Activated naive CD4-positive, alpha-beta T cell treated with anti-CD3 and anti-CD28 coated beads, Interleukin-2, amount 50 U/mL, for 72 hours (primary cell): ENCODE measurements around the gene FRMD4B. TPM values are rescaled to one million over a fixed set of nuclear protein-coding genes. Genes with fewer than 3 reads are reported as not detected.
A peak's percentile ranks its signal among the peaks of the same experiment; 100 is the strongest.
"Not testable (repeated sequence)": the region's sequence is repeated elsewhere in the genome, so short reads cannot be mapped to it uniquely, and the experiment has no call there.

Source experiments
- ATAC-seq, 2 donors: fragments of 150-1000 bp; cut with Tn5 transposase; 2 replicates each; pipeline ENCODE4 v1.10.0; 2021; ENCODE audit warnings: mild to moderate bottlenecking in 2 of 2, moderate library complexity in 2 of 2
- DNase-seq, 2 donors: peaks; one replicate each; pipeline ENCODE4 v3.0.0; 2021 to 2022; ENCODE audit warnings: low spot score in 2 of 2
- H3K27ac Mint-ChIP-seq, 2 donors: one replicate each; pipeline ENCODE4 v1.8.0; 2022; ENCODE audit warnings: mild to moderate bottlenecking in 2 of 2, mixed read lengths in 2 of 2
- H3K36me3 Mint-ChIP-seq, 2 donors: one replicate each; pipeline ENCODE4 v1.8.0; 2022; ENCODE audit warnings: mixed read lengths in 2 of 2
- H3K9me3 Mint-ChIP-seq, 2 donors: one replicate each; pipeline ENCODE4 v1.8.0; 2022; ENCODE audit warnings: mixed read lengths in 2 of 2
- total RNA-seq, 2 donors: library from RNA; stranded (reverse); gene quantifications; one replicate each; pipeline ENCODE4 v1.2.3, GENCODE V29; 2022

The FRMD4B gene
- total RNA-seq, 2 donors from 2014 or later = 1.7 to 34.5 TPM

DNA sequence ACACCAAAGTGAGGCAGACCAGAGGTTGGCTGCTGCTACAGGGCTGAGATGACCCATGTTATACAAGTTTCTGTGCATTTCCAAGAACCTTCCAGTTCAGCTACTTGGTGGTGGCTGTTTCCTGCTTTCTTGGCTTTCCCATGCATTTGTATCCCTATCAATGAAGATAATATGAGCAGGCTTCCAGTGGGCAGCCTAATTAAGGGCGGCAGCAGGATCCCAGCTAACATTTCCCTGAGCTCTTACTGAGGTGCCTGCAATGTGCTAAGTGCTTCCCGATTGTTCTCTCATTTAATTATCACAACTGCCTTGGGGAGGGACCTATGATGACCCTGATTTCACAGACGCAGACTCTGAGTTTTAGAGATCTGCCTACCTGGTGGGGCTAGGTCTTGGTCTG lies 95.5 kb downstream of the FRMD4B start:
- Mint-ChIP-seq H3K36me3 (no peaks in the 10 kb centered on the region), H3K27ac (no peak overlapping the region), H3K9me3 (peaks cover 0 to 4% of the 10 kb centered on the region in 2 donors)
- ATAC-seq (no peak), DNase-seq (no peak)

GRCh38 chr3:69290006-69290405 lies 95.9 kb downstream of the FRMD4B start:
- DNase-seq (no peak), ATAC-seq (no peak)
- no peak overlapping the region for H3K27ac Mint-ChIP-seq
- peaks cover 0 to 4% of the 10 kb centered on the region in 2 donors for H3K9me3 Mint-ChIP-seq
- H3K36me3 Mint-ChIP-seq = no peaks in the 10 kb centered on the region

DNA sequence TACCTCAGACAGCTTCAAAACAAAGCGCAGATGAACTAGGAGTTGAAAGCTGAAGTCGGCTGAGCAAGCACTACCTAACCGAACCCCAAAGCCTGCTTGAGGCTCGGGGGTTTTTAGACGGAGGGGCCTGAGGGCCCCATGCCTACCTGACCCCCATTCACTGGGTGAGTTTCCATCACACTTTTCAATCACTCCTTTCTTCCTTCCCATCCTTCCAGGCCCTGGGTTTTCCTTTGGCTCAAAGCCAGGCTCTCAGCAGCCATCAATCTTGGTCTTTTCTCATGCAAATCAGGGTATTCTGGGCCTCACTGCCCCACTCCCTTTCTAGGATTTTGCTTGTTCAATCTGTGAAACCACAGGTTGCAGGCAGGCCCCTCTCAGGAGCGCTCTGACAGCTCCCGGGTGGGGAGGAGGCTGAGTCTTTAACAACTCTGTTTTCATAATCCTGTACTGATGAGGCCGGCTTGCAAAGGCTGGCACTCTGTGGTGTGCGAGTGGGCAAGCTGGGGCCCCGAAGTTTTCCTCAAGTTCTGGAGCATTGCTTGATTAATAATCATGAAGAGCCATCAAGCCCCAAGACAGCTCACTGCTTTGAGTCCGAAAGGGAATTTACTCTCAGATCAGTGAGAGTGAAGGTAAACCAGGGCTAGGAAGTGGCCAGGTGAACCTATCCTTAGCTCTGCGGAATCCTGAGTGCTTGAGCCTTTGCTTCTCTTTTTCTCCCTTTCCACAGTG lies 97.6 kb downstream of the FRMD4B start:
- Mint-ChIP-seq H3K36me3 (no peaks in the 10 kb centered on the region), H3K27ac (no peak overlapping the region), H3K9me3 (peaks cover 0 to 4% of the 10 kb centered on the region in 2 donors)
- peak; percentile 75 to 97 for ATAC-seq
- peak in 1 of 2 donors; percentile 41 for DNase-seq

DNA sequence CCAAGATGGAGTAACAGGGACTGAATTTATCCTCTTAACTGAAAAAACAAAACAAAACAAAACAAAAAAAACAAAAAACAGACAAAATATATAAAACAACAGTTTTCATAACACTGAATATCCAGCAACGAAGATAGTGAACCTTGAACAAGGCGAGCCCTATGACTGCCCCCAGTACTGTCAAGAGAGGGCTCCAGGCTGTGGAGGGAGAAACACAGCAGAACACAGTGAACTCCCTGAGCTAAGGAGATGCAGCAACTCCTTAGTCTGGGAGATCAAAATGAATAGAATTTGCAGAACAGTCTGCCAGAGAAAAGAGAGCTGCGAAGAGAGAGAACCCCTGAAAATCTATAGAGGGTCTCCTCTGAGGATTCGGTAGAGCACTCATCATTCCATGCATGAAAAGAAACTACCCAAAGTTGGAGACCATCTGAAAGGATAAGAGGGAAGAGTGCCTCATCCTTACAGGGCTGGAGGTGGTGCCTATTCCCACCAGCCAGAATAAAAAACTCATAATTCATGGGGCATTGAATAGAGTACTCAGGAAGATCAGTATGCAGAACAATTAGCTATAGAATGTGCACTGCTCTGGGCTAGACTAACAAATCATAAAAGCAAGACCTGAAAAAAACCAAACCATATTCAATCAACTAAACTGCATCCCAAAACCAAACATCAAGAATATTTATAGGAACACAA lies 101.8 kb downstream of the FRMD4B start:
- H3K27ac Mint-ChIP-seq = no peak overlapping the region
- H3K36me3 Mint-ChIP-seq = no peaks in the 10 kb centered on the region
- H3K9me3 Mint-ChIP-seq = no peaks in the 10 kb centered on the region
- ATAC-seq = no peak
- no peak for DNase-seq

DNA sequence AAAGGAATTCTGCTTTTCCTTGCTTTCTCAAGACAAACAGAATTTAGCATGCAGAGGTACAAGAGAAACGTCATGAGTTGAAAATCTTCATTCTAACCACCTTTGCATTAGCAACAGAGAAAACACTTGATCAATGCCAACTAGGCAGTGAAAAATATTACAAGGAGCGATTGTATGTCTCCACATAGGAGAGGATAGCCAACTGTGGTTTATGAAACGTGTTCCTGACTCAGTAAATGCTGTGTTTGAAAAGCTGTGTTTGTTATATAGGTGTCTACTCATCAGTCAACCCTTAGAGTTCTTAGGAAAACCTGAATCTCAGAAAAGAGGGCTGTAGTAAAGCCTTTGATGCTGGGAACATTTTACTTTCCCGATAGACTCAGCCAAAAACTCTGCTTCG lies 102.4 kb downstream of the FRMD4B start:
- ATAC-seq (no peak), DNase-seq (no peak)
- no peaks in the 10 kb centered on the region for H3K36me3 Mint-ChIP-seq
- no peaks in the 10 kb centered on the region for H3K9me3 Mint-ChIP-seq
- no peak overlapping the region for H3K27ac Mint-ChIP-seq

DNA sequence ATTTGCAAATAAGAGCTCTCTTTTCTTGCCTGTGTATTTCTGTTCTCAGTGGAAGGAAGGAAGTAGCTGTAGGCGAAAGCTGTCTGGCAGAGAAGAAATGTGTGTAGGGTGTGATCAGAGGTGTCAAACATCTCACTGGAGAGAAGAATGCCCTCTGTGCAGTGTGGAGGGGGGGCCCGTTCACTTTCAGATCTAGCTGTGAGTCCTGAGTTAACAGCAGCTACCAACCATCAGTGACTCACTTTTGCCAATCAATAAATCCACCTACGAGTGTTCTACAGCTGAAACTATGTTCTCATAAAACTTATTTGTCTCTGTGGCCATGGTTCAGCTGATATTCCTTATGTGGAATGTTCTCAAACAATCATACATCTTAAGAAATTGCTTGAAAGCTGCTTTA lies 103.7 kb downstream of the FRMD4B start:
- peak overlapping the region; percentile 16 to 73 for H3K27ac Mint-ChIP-seq
- peak in 1 of 2 donors; percentile 58 for DNase-seq
- no peaks in the 10 kb centered on the region for H3K9me3 Mint-ChIP-seq
- ATAC-seq = peak; percentile 93 to 100
- no peaks in the 10 kb centered on the region for H3K36me3 Mint-ChIP-seq

DNA sequence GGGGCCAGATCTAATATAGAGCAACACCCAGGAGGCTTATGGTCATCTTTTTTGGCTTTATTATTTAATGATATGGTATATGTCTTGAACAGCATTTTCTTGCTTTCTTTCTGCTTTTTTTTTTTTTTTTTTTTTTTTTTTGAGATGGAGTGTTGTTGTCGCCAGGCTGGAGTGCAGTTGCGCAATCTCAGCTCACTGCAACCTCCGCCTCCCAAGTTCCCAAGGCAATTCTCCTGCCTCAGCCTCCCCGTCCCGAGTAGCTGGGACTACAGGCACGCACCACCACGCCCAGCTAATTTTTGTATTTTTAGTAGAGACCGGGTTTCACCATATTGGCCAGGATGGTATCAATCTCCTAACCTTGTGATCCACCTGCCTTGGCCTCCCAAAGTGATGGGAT lies 108.5 kb downstream of the FRMD4B start:
- not testable (repeated sequence) for H3K27ac Mint-ChIP-seq, DNase-seq, H3K36me3 Mint-ChIP-seq, H3K9me3 Mint-ChIP-seq, ATAC-seq

GRCh38 chr3:69276884-69277283 lies 109.0 kb downstream of the FRMD4B start:
- H3K9me3 Mint-ChIP-seq = no peaks in the 10 kb centered on the region
- no peaks in the 10 kb centered on the region for H3K36me3 Mint-ChIP-seq

GRCh38 chr3:69276191-69276590 lies 109.7 kb downstream of the FRMD4B start:
- not testable (repeated sequence) for ATAC-seq, H3K36me3 Mint-ChIP-seq, H3K9me3 Mint-ChIP-seq, DNase-seq, H3K27ac Mint-ChIP-seq

More at GRCh38 chr3:69276884-69277283, 109.0 kb downstream of the FRMD4B start:
- H3K27ac Mint-ChIP-seq = no peak overlapping the region
- no peak for DNase-seq
- ATAC-seq = no peak

GRCh38 chr3:69273896-69274295 lies 112.0 kb downstream of the FRMD4B start:
- ATAC-seq (no peak), DNase-seq (no peak)
- no peaks in the 10 kb centered on the region for H3K9me3 Mint-ChIP-seq
- H3K27ac Mint-ChIP-seq = no peak overlapping the region
- H3K36me3 Mint-ChIP-seq = no peaks in the 10 kb centered on the region

DNA sequence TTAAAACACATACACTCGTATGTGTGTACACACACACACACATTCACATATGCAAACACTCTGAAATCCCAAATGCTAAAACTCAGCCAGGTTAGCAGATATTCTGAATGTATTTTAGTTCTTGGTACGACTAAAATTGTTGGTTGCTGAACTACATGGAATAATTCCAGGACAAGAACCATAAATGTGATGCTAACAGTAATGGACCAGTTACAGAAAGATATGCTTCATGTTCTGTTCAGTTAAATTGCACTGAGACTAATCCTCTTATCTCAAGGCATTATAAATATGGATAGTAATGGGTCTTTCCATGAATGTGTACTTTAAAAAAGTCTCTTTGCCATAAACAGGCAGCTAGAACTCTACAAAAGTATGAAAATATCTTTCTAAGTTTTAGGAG lies 113.3 kb downstream of the FRMD4B start:
- DNase-seq = no peak
- ATAC-seq = no peak
- Mint-ChIP-seq H3K9me3 (no peaks in the 10 kb centered on the region), H3K27ac (no peak overlapping the region), H3K36me3 (no peaks in the 10 kb centered on the region)

DNA sequence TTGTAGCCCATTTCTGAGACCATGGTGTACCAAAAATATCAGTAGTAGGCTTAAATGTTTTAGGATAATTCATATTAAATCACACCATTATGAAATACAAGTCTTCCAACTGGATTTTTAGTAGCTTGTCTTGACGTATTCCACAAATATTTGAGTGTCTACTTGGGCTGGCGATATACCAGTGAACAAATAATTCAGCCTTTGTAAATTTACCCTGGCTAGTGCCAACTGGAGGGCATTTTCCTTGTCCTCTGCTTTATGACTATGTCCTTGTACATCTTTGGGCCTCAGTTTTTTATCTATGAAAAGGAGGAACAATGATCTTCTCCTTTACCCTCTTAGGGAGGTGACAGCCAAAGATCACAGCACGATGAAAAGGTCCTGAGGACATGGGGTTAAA lies 114.8 kb downstream of the FRMD4B start:
- Mint-ChIP-seq H3K36me3 (no peaks in the 10 kb centered on the region), H3K27ac (no peak overlapping the region), H3K9me3 (no peaks in the 10 kb centered on the region)
- DNase-seq (no peak), ATAC-seq (no peak)

GRCh38 chr3:69266585-69266984 lies 119.3 kb downstream of the FRMD4B start:
- no peak for ATAC-seq

DNA sequence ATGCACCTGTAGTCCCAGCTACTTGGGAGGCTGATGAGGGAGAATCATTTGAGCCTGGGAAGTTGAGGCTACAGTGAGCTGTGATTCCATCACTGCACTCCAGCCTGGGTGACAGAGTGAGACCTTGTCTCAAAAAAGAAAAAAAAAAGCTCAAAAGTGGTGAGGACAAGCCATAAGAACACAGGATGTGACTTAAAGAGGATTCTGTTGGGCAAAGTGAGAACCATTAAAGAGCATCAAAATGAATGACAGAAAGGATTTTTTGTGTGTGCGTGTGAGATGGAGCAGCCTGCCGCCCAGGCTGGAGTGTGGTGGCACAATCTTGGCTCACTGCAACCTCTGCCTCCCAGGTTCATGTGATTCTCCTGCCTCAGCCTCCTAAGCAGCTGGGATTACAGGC lies 119.8 kb downstream of the FRMD4B start:
- not testable (repeated sequence) for ATAC-seq, H3K27ac Mint-ChIP-seq, H3K9me3 Mint-ChIP-seq, H3K36me3 Mint-ChIP-seq, DNase-seq

More at GRCh38 chr3:69266585-69266984, 119.3 kb downstream of the FRMD4B start:
- H3K36me3 Mint-ChIP-seq = no peaks in the 10 kb centered on the region
- no peak overlapping the region for H3K27ac Mint-ChIP-seq
- DNase-seq = no peak
- no peaks in the 10 kb centered on the region for H3K9me3 Mint-ChIP-seq

DNA sequence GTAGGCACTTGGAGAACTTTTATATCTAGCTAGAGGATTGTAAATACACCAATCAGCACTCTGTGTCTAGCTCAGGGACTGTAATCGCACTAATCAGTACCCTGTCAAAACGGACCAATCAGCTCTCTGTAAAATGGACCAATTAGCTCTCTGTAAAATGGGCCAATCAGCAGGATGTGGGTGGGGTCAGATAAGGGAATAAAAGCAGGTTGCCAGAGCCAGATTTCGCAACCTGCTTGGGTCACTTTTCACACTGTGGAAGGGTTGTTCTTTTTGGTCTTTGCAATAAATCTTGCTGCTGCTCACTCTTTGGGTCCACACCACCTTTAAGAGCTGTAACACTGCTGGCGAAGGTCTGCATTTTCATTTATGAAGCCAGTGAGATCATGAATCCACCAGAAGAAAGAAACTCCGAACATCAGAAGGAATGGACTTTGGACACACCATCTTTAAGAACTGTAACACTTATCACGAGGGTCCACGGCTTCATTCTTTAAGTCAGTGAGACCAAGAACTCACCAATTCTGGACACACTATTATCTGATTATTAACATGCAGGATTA lies 125.0 kb downstream of the FRMD4B start:
- not testable (repeated sequence) for DNase-seq, H3K9me3 Mint-ChIP-seq, H3K27ac Mint-ChIP-seq, ATAC-seq, H3K36me3 Mint-ChIP-seq

- DNase-seq (no peak), ATAC-seq (no peak)
- no peak overlapping the region for H3K27ac Mint-ChIP-seq
- H3K9me3 Mint-ChIP-seq = no peaks in the 10 kb centered on the region
- H3K36me3 Mint-ChIP-seq = no peaks in the 10 kb centered on the region
These were observed 125.6 kb downstream of the FRMD4B start for GRCh38 chr3:69260216-69260787.

- DNase-seq (no peak), ATAC-seq (no peak)
- no peak overlapping the region for H3K27ac Mint-ChIP-seq
- H3K9me3 Mint-ChIP-seq = no peaks in the 10 kb centered on the region
- no peaks in the 10 kb centered on the region for H3K36me3 Mint-ChIP-seq
These were observed 126.8 kb downstream of the FRMD4B start for GRCh38 chr3:69259125-69259524.
